ENCODE measurements around the gene FGF2.
"Not testable (repeated sequence)": the region's sequence is repeated elsewhere in the genome, so short reads cannot be mapped to it uniquely, and the experiment has no call there.

The FGF2 gene

GRCh38 chr4:122932763-122933162 lies 106.1 kb downstream of the FGF2 start:
- TF ChIP-seq CTCF (IDR thresholded peaks at IDR 0.05; ENCODE audit: insufficient read depth, low read length) = no peak
- no peak for TF ChIP-seq SPI1 (IDR thresholded peaks at IDR 0.05; ENCODE audit: borderline replicate concordance, low read depth)
- TF ChIP-seq, protein P1, sequence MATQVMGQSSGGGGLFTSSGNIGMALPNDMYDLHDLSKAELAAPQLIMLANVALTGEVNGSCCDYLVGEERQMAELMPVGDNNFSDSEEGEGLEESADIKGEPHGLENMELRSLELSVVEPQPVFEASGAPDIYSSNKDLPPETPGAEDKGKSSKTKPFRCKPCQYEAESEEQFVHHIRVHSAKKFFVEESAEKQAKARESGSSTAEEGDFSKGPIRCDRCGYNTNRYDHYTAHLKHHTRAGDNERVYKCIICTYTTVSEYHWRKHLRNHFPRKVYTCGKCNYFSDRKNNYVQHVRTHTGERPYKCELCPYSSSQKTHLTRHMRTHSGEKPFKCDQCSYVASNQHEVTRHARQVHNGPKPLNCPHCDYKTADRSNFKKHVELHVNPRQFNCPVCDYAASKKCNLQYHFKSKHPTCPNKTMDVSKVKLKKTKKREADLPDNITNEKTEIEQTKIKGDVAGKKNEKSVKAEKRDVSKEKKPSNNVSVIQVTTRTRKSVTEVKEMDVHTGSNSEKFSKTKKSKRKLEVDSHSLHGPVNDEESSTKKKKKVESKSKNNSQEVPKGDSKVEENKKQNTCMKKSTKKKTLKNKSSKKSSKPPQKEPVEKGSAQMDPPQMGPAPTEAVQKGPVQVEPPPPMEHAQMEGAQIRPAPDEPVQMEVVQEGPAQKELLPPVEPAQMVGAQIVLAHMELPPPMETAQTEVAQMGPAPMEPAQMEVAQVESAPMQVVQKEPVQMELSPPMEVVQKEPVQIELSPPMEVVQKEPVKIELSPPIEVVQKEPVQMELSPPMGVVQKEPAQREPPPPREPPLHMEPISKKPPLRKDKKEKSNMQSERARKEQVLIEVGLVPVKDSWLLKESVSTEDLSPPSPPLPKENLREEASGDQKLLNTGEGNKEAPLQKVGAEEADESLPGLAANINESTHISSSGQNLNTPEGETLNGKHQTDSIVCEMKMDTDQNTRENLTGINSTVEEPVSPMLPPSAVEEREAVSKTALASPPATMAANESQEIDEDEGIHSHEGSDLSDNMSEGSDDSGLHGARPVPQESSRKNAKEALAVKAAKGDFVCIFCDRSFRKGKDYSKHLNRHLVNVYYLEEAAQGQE (IDR thresholded peaks at IDR 0.05; ENCODE audit: insufficient replicate concordance, low read depth) = no peak
- TF ChIP-seq GABPA (IDR thresholded peaks at IDR 0.05; ENCODE audit: low read depth) = no peak
- TF ChIP-seq POLR2AphosphoS5 (IDR thresholded peaks at IDR 0.05; ENCODE audit: low read depth) = no peak
- H3K27me3 ChIP-seq (ENCODE audit: insufficient read depth, poor library complexity, severe bottlenecking) = no peaks in the 10 kb centered on the region
- H3K27ac ChIP-seq (replicated peaks) = no peak overlapping the region
- DNase-seq (ENCODE audit: low read depth in 1 of 2, low spot score in 1 of 2) = no peak
- H3K4me3 ChIP-seq (replicated peaks; ENCODE audit: insufficient read depth, low read length) = no peak overlapping the region

GRCh38 chr4:122945136-122945535 lies 118.5 kb downstream of the FGF2 start:
- H3K4me3 ChIP-seq (replicated peaks; ENCODE audit: insufficient read depth, low read length); H3K27ac ChIP-seq (replicated peaks); DNase-seq (ENCODE audit: low read depth in 1 of 2, low spot score in 1 of 2); H3K27me3 ChIP-seq (ENCODE audit: insufficient read depth, poor library complexity, severe bottlenecking): not testable (repeated sequence)

GRCh38 chr4:122946142-122946541 lies 119.5 kb downstream of the FGF2 start:
- TF ChIP-seq CTCF (IDR thresholded peaks at IDR 0.05; ENCODE audit: insufficient read depth, low read length) (no peak), POLR2AphosphoS5 (IDR thresholded peaks at IDR 0.05; ENCODE audit: low read depth) (no peak), GABPA (IDR thresholded peaks at IDR 0.05; ENCODE audit: low read depth) (no peak), SPI1 (IDR thresholded peaks at IDR 0.05; ENCODE audit: borderline replicate concordance, low read depth) (no peak)
- TF ChIP-seq, protein P1 (IDR thresholded peaks at IDR 0.05; ENCODE audit: insufficient replicate concordance, low read depth) = no peak
- Histone ChIP-seq H3K27me3 (ENCODE audit: insufficient read depth, poor library complexity, severe bottlenecking) (no peaks in the 10 kb centered on the region), H3K27ac (replicated peaks) (no peak overlapping the region), H3K4me3 (replicated peaks; ENCODE audit: insufficient read depth, low read length) (no peak overlapping the region)
- no peak for DNase-seq (ENCODE audit: low read depth in 1 of 2, low spot score in 1 of 2)

Data from HL-60 (cell line).